Measurements from ENCODE around the gene ACO2. TPM values are rescaled to one million over a fixed set of nuclear protein-coding genes. Genes with fewer than 3 reads are reported as not detected.

Gene ACO2
- total RNA-seq, 1 experiment from 2014 or later: 66.6 TPM

- H3K4ac ChIP-seq (ENCODE audit: low read depth, low read length): no peak overlapping the region
- H3K14ac ChIP-seq (ENCODE audit: insufficient read depth, low read length): no peak overlapping the region
- H3K9me3 Mint-ChIP-seq: no peaks in the 10 kb centered on the region
- H3K23ac ChIP-seq (ENCODE audit: insufficient read length, low read depth, low read length): no peak overlapping the region
- H3K9me3 ChIP-seq (ENCODE audit: control insufficient read depth, low read depth, low read length): no peaks in the 10 kb centered on the region
- H2BK15ac ChIP-seq (ENCODE audit: low read depth, low read length): no peak overlapping the region
- no peak overlapping the region for H3K4me3 Mint-ChIP-seq
- H2BK20ac ChIP-seq (ENCODE audit: low read depth, low read length, poor library complexity, severe bottlenecking): no peak overlapping the region
- H3K4me1 ChIP-seq (ENCODE audit: insufficient read depth, low read length): no peaks in the 10 kb centered on the region
- H3K23me2 ChIP-seq (ENCODE audit: insufficient read length, low read depth, low read length, poor library complexity, severe bottlenecking): no peaks in the 10 kb centered on the region
- H4K20me1 ChIP-seq (ENCODE audit: control insufficient read depth, insufficient read depth, insufficient read length): no peaks in the 10 kb centered on the region
- no peak overlapping the region for H3K56ac ChIP-seq (ENCODE audit: insufficient read length, low read depth, low read length)
- TF ChIP-seq, protein P1, sequence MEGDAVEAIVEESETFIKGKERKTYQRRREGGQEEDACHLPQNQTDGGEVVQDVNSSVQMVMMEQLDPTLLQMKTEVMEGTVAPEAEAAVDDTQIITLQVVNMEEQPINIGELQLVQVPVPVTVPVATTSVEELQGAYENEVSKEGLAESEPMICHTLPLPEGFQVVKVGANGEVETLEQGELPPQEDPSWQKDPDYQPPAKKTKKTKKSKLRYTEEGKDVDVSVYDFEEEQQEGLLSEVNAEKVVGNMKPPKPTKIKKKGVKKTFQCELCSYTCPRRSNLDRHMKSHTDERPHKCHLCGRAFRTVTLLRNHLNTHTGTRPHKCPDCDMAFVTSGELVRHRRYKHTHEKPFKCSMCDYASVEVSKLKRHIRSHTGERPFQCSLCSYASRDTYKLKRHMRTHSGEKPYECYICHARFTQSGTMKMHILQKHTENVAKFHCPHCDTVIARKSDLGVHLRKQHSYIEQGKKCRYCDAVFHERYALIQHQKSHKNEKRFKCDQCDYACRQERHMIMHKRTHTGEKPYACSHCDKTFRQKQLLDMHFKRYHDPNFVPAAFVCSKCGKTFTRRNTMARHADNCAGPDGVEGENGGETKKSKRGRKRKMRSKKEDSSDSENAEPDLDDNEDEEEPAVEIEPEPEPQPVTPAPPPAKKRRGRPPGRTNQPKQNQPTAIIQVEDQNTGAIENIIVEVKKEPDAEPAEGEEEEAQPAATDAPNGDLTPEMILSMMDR (conservative IDR thresholded peaks at IDR 0.05): no peak
- WGBS (ENCODE audit: extremely low coverage, insufficient read length, low lambda C conversion rate): no CpG with 5 or more reads among the region's 12 CpGs
- H2BK120ac ChIP-seq (ENCODE audit: low read depth, low read length, poor library complexity, severe bottlenecking): no peak overlapping the region
- H2BK12ac ChIP-seq (ENCODE audit: insufficient read length, low read depth, low read length): no peak overlapping the region
- DNase-seq: no peak
- no peak overlapping the region for H2BK5ac ChIP-seq (ENCODE audit: insufficient read length, low read length)
- no peak overlapping the region for H2AK5ac ChIP-seq (ENCODE audit: insufficient read length, low read length)
- no peak overlapping the region for H4K91ac ChIP-seq (ENCODE audit: insufficient read length, low read depth, low read length)
- H3K9ac ChIP-seq (ENCODE audit: extremely low read depth, insufficient read length, low read length): no peak overlapping the region
- no peaks in the 10 kb centered on the region; the same call in 1 of the 2 replicates for H3K79me2 ChIP-seq (ENCODE audit: insufficient read depth, low read length)
- H3K27ac ChIP-seq (ENCODE audit: insufficient read length, low read depth, low read length): no peak overlapping the region
- no peak overlapping the region for H3K27ac Mint-ChIP-seq
- H3K36me3 Mint-ChIP-seq (ENCODE audit: insufficient read depth in 1 of 3, low read depth in 3 of 3): no peaks in the 10 kb centered on the region
- H4K8ac ChIP-seq (replicated peaks; ENCODE audit: insufficient read length, low read depth, low read length): no peak overlapping the region
- H3K4me2 ChIP-seq (ENCODE audit: insufficient read depth, insufficient read length, low read length): no peak overlapping the region
- H3K27me3 Mint-ChIP-seq (ENCODE audit: low read depth): peaks cover 3% of the 10 kb centered on the region
- H3K4me1 Mint-ChIP-seq: peaks cover 2 to 17% of the 10 kb centered on the region in 2 experiments; a peak in 2 of 4 replicates
- no peak overlapping the region for H3K18ac ChIP-seq (ENCODE audit: insufficient read length, low read depth, low read length)
- no peaks in the 10 kb centered on the region for H3K27me3 ChIP-seq (ENCODE audit: insufficient read depth, low read length)
- no peak overlapping the region for H2AFZ ChIP-seq (ENCODE audit: low read length)
- H3K79me1 ChIP-seq (ENCODE audit: insufficient read depth, low read depth, low read length, poor library complexity, severe bottlenecking): no peaks in the 10 kb centered on the region
- no peak overlapping the region for H4K5ac ChIP-seq (ENCODE audit: insufficient read length, low read depth, low read length)
- no peak overlapping the region for H3T11ph ChIP-seq (ENCODE audit: low read length)
These were observed 82.1 kb downstream of the ACO2 start for GRCh38 chr22:41550952-41551491.

Data from H9 (cell line).